Glomerular endothelial cell (primary cell): Measurements from ENCODE around the gene VASN. TPM values are rescaled to one million over a fixed set of nuclear protein-coding genes. Genes with fewer than 3 reads are reported as not detected.

Experiments used
- DNase-seq: peaks from one replicate; pipeline ENCODE4 v3.0.0-alpha.2; 2011; ENCODE audit warnings: low read depth, low spot score; ENCODE audit errors: extremely low read depth
- total RNA-seq: library from RNA; depleted of rRNA; stranded (reverse); fragments of >200 nt; gene quantifications from 2 replicates; pipeline ENCODE4 v1.2.3, GENCODE V29; 2015

The VASN gene
- total RNA-seq, 1 donor from 2014 or later = 6.8 TPM

GRCh38 chr16:4401094-4401501 lies 29.4 kb downstream of the VASN start:
- DNase-seq = no peak

- DNase-seq = no peak
These were observed 29.9 kb downstream of the VASN start for GRCh38 chr16:4401510-4401909.

- no peak for DNase-seq
These were observed 30.9 kb downstream of the VASN start for GRCh38 chr16:4402439-4403132.

- no peak for DNase-seq
These were observed 31.7 kb downstream of the VASN start for GRCh38 chr16:4403133-4403949.

- DNase-seq = no peak
These were observed 32.8 kb downstream of the VASN start for GRCh38 chr16:4404247-4404966.

GRCh38 chr16:4404967-4405696 lies 33.5 kb downstream of the VASN start:
- DNase-seq = no peak

GRCh38 chr16:4407543-4408322 lies 36.1 kb downstream of the VASN start:
- DNase-seq = no peak

GRCh38 chr16:4408323-4408690 lies 36.7 kb downstream of the VASN start:
- no peak for DNase-seq

- no peak for DNase-seq
These were observed 37.7 kb downstream of the VASN start for GRCh38 chr16:4409081-4409932.

GRCh38 chr16:4410335-4411075 lies 38.9 kb downstream of the VASN start:
- DNase-seq = no peak

- DNase-seq = no peak
These were observed 40.0 kb downstream of the VASN start for GRCh38 chr16:4411684-4412083.

- no peak for DNase-seq
These were observed 40.5 kb downstream of the VASN start for GRCh38 chr16:4412159-4412558.

GRCh38 chr16:4412854-4413253 lies 41.2 kb downstream of the VASN start:
- DNase-seq = no peak

GRCh38 chr16:4414187-4414917 lies 42.7 kb downstream of the VASN start:
- DNase-seq = no peak

- no peak for DNase-seq
These were observed 44.0 kb downstream of the VASN start for GRCh38 chr16:4415538-4416199.

GRCh38 chr16:4416200-4417032 lies 44.8 kb downstream of the VASN start, which contains the start of gene CORO7:
Gene CORO7 (minus strand): TSS chr16:4416596. CDS start chr16:4416518, 78 bp downstream.
- DNase-seq = no peak
